Natural killer cell (primary cell): ENCODE data around the gene SNX22. TPM values are rescaled to one million over a fixed set of nuclear protein-coding genes. Genes with fewer than 3 reads are reported as not detected.

Experiments
- ATAC-seq, 3 donors: fragments of 150-1000 bp in 2 of 3; fragments of 200-7000 bp in 1 of 3; cut with Tn5 transposase; 1 replicate in 1 of 3; 2 replicates in 2 of 3; pipeline ENCODE4 v1.10.0; 2021; ENCODE audit warnings: mild to moderate bottlenecking in 2 of 3, moderate library complexity in 2 of 3
- DNase-seq, 2 donors: peaks; one replicate each; pipeline versions ENCODE4 v3.0.0 to v3.0.0-alpha.2; 2013 to 2021; ENCODE audit warnings: mixed read lengths in 1 of 2
- H3K27ac ChIP-seq: one replicate; pipeline ENCODE4 v1.5.1; 2013; ENCODE audit warnings: mild to moderate bottlenecking, low read length
- H3K27me3 ChIP-seq: one replicate; pipeline ENCODE4 v1.6.1; 2013; ENCODE audit warnings: low read length; ENCODE audit not compliant: control insufficient read depth, insufficient read depth
- H3K36me3 ChIP-seq: one replicate; pipeline ENCODE4 v1.6.1; 2013; ENCODE audit warnings: low read length; ENCODE audit not compliant: control insufficient read depth, insufficient read depth
- H3K4me1 ChIP-seq: one replicate; pipeline ENCODE4 v1.6.1; 2013; ENCODE audit warnings: low read length; ENCODE audit not compliant: control insufficient read depth, insufficient read depth
- H3K4me3 ChIP-seq: one replicate; pipeline ENCODE4 v1.5.1; 2013; ENCODE audit warnings: low read length
- H3K9me3 ChIP-seq: one replicate; pipeline ENCODE4 v1.6.1; 2013; ENCODE audit warnings: low read length; ENCODE audit not compliant: control insufficient read depth, insufficient read depth
- H3K27ac Mint-ChIP-seq, 2 donors: one replicate each; pipeline ENCODE4 v1.8.0; 2022; ENCODE audit warnings: mild to moderate bottlenecking in 2 of 2, mixed read lengths in 2 of 2, moderate library complexity in 1 of 2
- H3K27me3 Mint-ChIP-seq, 2 donors: one replicate each; pipeline ENCODE4 v1.8.0; 2022; ENCODE audit warnings: low read depth in 2 of 2, mixed read lengths in 2 of 2
- H3K36me3 Mint-ChIP-seq: one replicate; pipeline ENCODE4 v1.8.0; 2022; ENCODE audit warnings: mixed read lengths
- H3K4me1 Mint-ChIP-seq, 2 donors: one replicate each; pipeline ENCODE4 v1.8.0; 2022; ENCODE audit warnings: mixed read lengths in 2 of 2
- H3K4me3 Mint-ChIP-seq: one replicate; pipeline ENCODE4 v1.8.0; 2022; ENCODE audit warnings: mild to moderate bottlenecking, moderate library complexity, mixed read lengths
- H3K9me3 Mint-ChIP-seq, 2 donors: one replicate each; pipeline ENCODE4 v1.8.0; 2022; ENCODE audit warnings: mixed read lengths in 2 of 2
- CTCF ChIP-seq: fragments of 200-600 bp; IDR thresholded peaks from one replicate; pipeline ENCODE4 v1.8.0; 2022; ENCODE audit warnings: antibody characterized with exemption
- WGBS: methylation state at CpG from one replicate; pipeline ENCODE4 v1.1.7; 2013; ENCODE audit warnings: missing lambda C conversion rate; ENCODE audit not compliant: insufficient coverage; 5-methylcytosine and 5-hydroxymethylcytosine counted together
- intact Hi-C: fragments of 100-400 bp; cut with micrococcal nuclease; formaldehyde crosslinking; loops from one replicate; pipeline ENCODE4 v1.14.2; 2022
- total RNA-seq, 4 donors: library from RNA; stranded (reverse); fragments of 120-200 nt in 1 of 4; gene quantifications; one replicate each; pipeline versions ENCODE4 v1.2.3 to v1.2.4, GENCODE V29; 2013 to 2022

Gene SNX22
- total RNA-seq, 3 donors from 2014 or later (not counting 1 experiment from before 2014, with no cell fraction given): 0.41 to 0.80 (median 0.75) TPM

- Histone ChIP-seq H3K36me3 (peaks cover 25% of the 10 kb centered on the region), H3K9me3 (no peaks in the 10 kb centered on the region), H3K27ac (no peak overlapping the region), H3K4me3 (no peak overlapping the region), H3K4me1 (no peaks in the 10 kb centered on the region), H3K27me3 (no peaks in the 10 kb centered on the region)
- Mint-ChIP-seq H3K9me3 (no peaks in the 10 kb centered on the region), H3K4me3 (no peak overlapping the region), H3K27me3 (no peaks in the 10 kb centered on the region), H3K27ac (no peak overlapping the region), H3K4me1 (no peaks in the 10 kb centered on the region), H3K36me3 (no peaks in the 10 kb centered on the region)
- no peak for DNase-seq
- no peak for TF ChIP-seq CTCF
- no peak for ATAC-seq
- intact Hi-C loops: no loop called here
- 81% methylated on average over 8 of the region's 8 CpGs for WGBS
Measured at GRCh38 chr15:64144192-64144564, 7.4 kb upstream of the SNX22 start.

- Mint-ChIP-seq H3K27me3 (no peaks in the 10 kb centered on the region), H3K4me3 (no peak overlapping the region), H3K4me1 (peaks cover 0 to 5% of the 10 kb centered on the region in 2 donors), H3K36me3 (no peaks in the 10 kb centered on the region), H3K9me3 (no peaks in the 10 kb centered on the region), H3K27ac (no peak overlapping the region)
- DNase-seq: no peak
- Histone ChIP-seq H3K36me3 (peaks cover 25% of the 10 kb centered on the region), H3K27ac (no peak overlapping the region), H3K9me3 (no peaks in the 10 kb centered on the region), H3K4me3 (no peak overlapping the region), H3K27me3 (no peaks in the 10 kb centered on the region), H3K4me1 (no peaks in the 10 kb centered on the region)
- no peak for TF ChIP-seq CTCF
- ATAC-seq: peak in 1 of 3 donors; percentile 28
- 83% methylated on average over 14 of the region's 14 CpGs for WGBS
- intact Hi-C loops: no loop called here
Measured at GRCh38 chr15:64144565-64145281, 6.8 kb upstream of the SNX22 start.

- no peak for ATAC-seq
- Histone ChIP-seq H3K36me3 (peaks cover 23% of the 10 kb centered on the region), H3K9me3 (no peaks in the 10 kb centered on the region), H3K27me3 (peaks cover 1% of the 10 kb centered on the region), H3K4me3 (no peak overlapping the region), H3K4me1 (peaks cover 6% of the 10 kb centered on the region), H3K27ac (no peak overlapping the region)
- no peaks in the 10 kb centered on the region for H3K36me3 Mint-ChIP-seq
- H3K9me3 Mint-ChIP-seq: no peaks in the 10 kb centered on the region
- intact Hi-C loops: no loop called here
- peaks cover 0 to 10% of the 10 kb centered on the region in 2 donors for H3K4me1 Mint-ChIP-seq
- DNase-seq: no peak
- H3K4me3 Mint-ChIP-seq: no peak overlapping the region
- WGBS: 95% methylated on average over 6 of the region's 6 CpGs
- no peak for TF ChIP-seq CTCF
- no peak overlapping the region for H3K27ac Mint-ChIP-seq
- H3K27me3 Mint-ChIP-seq: peaks cover 0 to 2% of the 10 kb centered on the region in 2 donors
Measured at GRCh38 chr15:64146041-64146440, 5.5 kb upstream of the SNX22 start.

- no peak overlapping the region for H3K27ac Mint-ChIP-seq
- no peaks in the 10 kb centered on the region for H3K9me3 ChIP-seq
- DNase-seq (no peak), ATAC-seq (no peak)
- H3K36me3 Mint-ChIP-seq: no peaks in the 10 kb centered on the region
- H3K4me3 Mint-ChIP-seq: no peak overlapping the region
- TF ChIP-seq CTCF: no peak
- peaks cover 21% of the 10 kb centered on the region for H3K36me3 ChIP-seq
- H3K4me3 ChIP-seq: no peak overlapping the region
- no peaks in the 10 kb centered on the region for H3K9me3 Mint-ChIP-seq
- H3K4me1 Mint-ChIP-seq: peaks cover 0 to 13% of the 10 kb centered on the region in 2 donors
- 92% methylated on average over 1 of the region's 3 CpGs for WGBS
- peaks cover 4% of the 10 kb centered on the region for H3K27me3 ChIP-seq
- peaks cover 0 to 3% of the 10 kb centered on the region in 2 donors for H3K27me3 Mint-ChIP-seq
- intact Hi-C loops: no loop called here
- no peak overlapping the region for H3K27ac ChIP-seq
- H3K4me1 ChIP-seq: peaks cover 10% of the 10 kb centered on the region
Measured at GRCh38 chr15:64146520-64146884, 5.0 kb upstream of the SNX22 start.
